PC-3 (cell line): Measurements from ENCODE around the gene WNT1.

ENCODE experiments used
- EZH2 ChIP-seq: fragments of 300-600 bp; sonication (generic); IDR thresholded peaks from one replicate; pipeline ENCODE4 v1.6.1; 2017; ENCODE audit warnings: antibody characterized with exemption, mild to moderate bottlenecking, low read length; ENCODE audit not compliant: unreplicated experiment
- EZH2phosphoT487 ChIP-seq: fragments of 300-600 bp; sonication (generic); IDR thresholded peaks from 2 replicates; pipeline ENCODE4 v1.6.1; 2018; ENCODE audit warnings: mild to moderate bottlenecking, antibody characterized with exemption, low read length, borderline replicate concordance
- TF ChIP-seq, protein P1 (sequence below): fragments of 300-600 bp; sonication (generic); conservative IDR thresholded peaks from 2 replicates; pipeline ENCODE4 v1.5.1; 2017; ENCODE audit warnings: antibody characterized with exemption, low read depth, mild to moderate bottlenecking, low read length

DNA sequence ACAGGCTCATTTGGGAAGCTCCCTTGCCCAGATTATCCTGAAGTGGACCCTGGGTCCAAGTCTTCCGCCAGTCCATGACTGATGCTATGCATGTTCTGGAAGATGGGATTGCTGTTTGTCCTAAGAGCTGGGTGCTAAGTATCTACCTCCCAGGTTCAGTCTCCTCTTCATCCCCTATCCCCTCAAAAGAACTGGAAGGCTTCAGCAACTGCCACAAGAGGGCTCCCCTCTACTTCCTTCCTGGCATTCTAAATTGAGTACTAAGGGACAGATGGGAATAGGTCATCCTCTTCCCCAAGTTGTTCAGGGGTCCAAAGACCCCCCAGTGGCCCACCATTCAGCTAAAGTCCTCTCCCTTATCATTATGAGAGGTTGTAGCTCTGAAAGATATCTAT lies 43.8 kb upstream of the WNT1 start:
- no peak for TF ChIP-seq EZH2
- TF ChIP-seq, protein P1, sequence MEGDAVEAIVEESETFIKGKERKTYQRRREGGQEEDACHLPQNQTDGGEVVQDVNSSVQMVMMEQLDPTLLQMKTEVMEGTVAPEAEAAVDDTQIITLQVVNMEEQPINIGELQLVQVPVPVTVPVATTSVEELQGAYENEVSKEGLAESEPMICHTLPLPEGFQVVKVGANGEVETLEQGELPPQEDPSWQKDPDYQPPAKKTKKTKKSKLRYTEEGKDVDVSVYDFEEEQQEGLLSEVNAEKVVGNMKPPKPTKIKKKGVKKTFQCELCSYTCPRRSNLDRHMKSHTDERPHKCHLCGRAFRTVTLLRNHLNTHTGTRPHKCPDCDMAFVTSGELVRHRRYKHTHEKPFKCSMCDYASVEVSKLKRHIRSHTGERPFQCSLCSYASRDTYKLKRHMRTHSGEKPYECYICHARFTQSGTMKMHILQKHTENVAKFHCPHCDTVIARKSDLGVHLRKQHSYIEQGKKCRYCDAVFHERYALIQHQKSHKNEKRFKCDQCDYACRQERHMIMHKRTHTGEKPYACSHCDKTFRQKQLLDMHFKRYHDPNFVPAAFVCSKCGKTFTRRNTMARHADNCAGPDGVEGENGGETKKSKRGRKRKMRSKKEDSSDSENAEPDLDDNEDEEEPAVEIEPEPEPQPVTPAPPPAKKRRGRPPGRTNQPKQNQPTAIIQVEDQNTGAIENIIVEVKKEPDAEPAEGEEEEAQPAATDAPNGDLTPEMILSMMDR: peak; percentile 61
- no peak for TF ChIP-seq EZH2phosphoT487
